Liver (tissue), 9 donors: ENCODE data around the gene WFDC12. TPM values are rescaled to one million over a fixed set of nuclear protein-coding genes. Genes with fewer than 3 reads are reported as not detected.

Source experiments
- DNase-seq: peaks from one replicate; pipeline ENCODE4 v3.0.0-alpha.2; 2017; ENCODE audit warnings: low spot score
- H3K27ac ChIP-seq, 2 donors: one replicate each; pipeline ENCODE4 v1.7.0; 2013; ENCODE audit warnings: inconsistent platforms in 2 of 2, low read length in 2 of 2, control low read depth in 1 of 2, low read depth in 1 of 2, mild to moderate bottlenecking in 1 of 2
- H3K27me3 ChIP-seq, 4 donors: one replicate each; pipeline versions ENCODE4 v1.6.1 to v1.7.0; 2013; ENCODE audit warnings: low read length in 3 of 4, inconsistent platforms in 1 of 4, mild to moderate bottlenecking in 1 of 4, moderate library complexity in 1 of 4; ENCODE audit not compliant: control insufficient read depth in 4 of 4, insufficient read depth in 4 of 4
- H3K36me3 ChIP-seq, 4 donors: one replicate each; pipeline versions ENCODE4 v1.6.1 to v1.7.0; 2013; ENCODE audit warnings: low read length in 3 of 4, mild to moderate bottlenecking in 3 of 4, low read depth in 1 of 4, moderate library complexity in 1 of 4; ENCODE audit not compliant: control insufficient read depth in 4 of 4, insufficient read depth in 3 of 4
- H3K4me1 ChIP-seq, 4 donors: one replicate each; pipeline versions ENCODE4 v1.6.1 to v1.7.0; 2013; ENCODE audit warnings: low read length in 3 of 4, mild to moderate bottlenecking in 3 of 4, moderate library complexity in 1 of 4; ENCODE audit not compliant: control insufficient read depth in 4 of 4, insufficient read depth in 4 of 4
- H3K4me3 ChIP-seq, 3 donors: one replicate each; pipeline versions ENCODE4 v1.6.1 to v1.7.0; 2013; ENCODE audit warnings: low read length in 3 of 3, control low read depth in 1 of 3, low read depth in 1 of 3, mild to moderate bottlenecking in 1 of 3
- H3K9ac ChIP-seq, 2 donors: one replicate each; pipeline ENCODE4 v1.7.0; 2013; ENCODE audit warnings: low read length in 2 of 2, mild to moderate bottlenecking in 2 of 2, moderate library complexity in 2 of 2, control low read depth in 1 of 2, low read depth in 1 of 2
- H3K9me3 ChIP-seq, 4 donors: one replicate each; pipeline versions ENCODE4 v1.6.1 to v1.7.0; 2013; ENCODE audit warnings: low read length in 3 of 4; ENCODE audit not compliant: control insufficient read depth in 4 of 4
- EGR1 ChIP-seq, 2 donors: IDR thresholded peaks; 2 replicates each; pipeline ENCODE4 v1.6.1; 2016 to 2018; ENCODE audit warnings: antibody characterized with exemption in 2 of 2, low read depth in 2 of 2
- FOXA1 ChIP-seq: IDR thresholded peaks from 2 replicates; pipeline ENCODE4 v1.6.1; 2016; ENCODE audit warnings: antibody characterized with exemption
- FOXA2 ChIP-seq: IDR thresholded peaks from 2 replicates; pipeline ENCODE4 v1.6.1; 2016; ENCODE audit warnings: antibody characterized with exemption
- GABPA ChIP-seq, 2 donors: IDR thresholded peaks in 1 of 2; conservative IDR thresholded peaks in 1 of 2; 2 replicates each; pipeline ENCODE4 v1.6.1; 2016; ENCODE audit warnings: antibody characterized with exemption in 2 of 2, mild to moderate bottlenecking in 1 of 2, moderate library complexity in 1 of 2
- HNF4A ChIP-seq, 2 donors: conservative IDR thresholded peaks; 2 replicates each; pipeline ENCODE4 v1.6.1; 2016; ENCODE audit warnings: antibody characterized with exemption in 2 of 2, mild to moderate bottlenecking in 2 of 2
- JUND ChIP-seq, 2 donors: IDR thresholded peaks; 2 replicates each; pipeline ENCODE4 v1.6.1; 2016; ENCODE audit warnings: antibody characterized with exemption in 2 of 2
- NR2F2 ChIP-seq: IDR thresholded peaks from 2 replicates; pipeline ENCODE4 v1.6.1; 2016; ENCODE audit warnings: antibody characterized with exemption
- RAD21 ChIP-seq, 2 donors: IDR thresholded peaks; 2 replicates each; pipeline ENCODE4 v1.6.1; 2016; ENCODE audit warnings: antibody characterized with exemption in 2 of 2, mild to moderate bottlenecking in 2 of 2
- RXRA ChIP-seq, 2 donors: IDR thresholded peaks; 2 replicates each; pipeline ENCODE4 v1.6.1; 2017 to 2018; ENCODE audit warnings: antibody characterized with exemption in 2 of 2, mild to moderate bottlenecking in 1 of 2
- SP1 ChIP-seq: IDR thresholded peaks from 2 replicates; pipeline ENCODE4 v1.6.1; 2018; ENCODE audit warnings: antibody characterized with exemption, mild to moderate bottlenecking
- TAF1 ChIP-seq: conservative IDR thresholded peaks from 2 replicates; pipeline ENCODE4 v1.6.1; 2016; ENCODE audit warnings: antibody characterized with exemption, mild to moderate bottlenecking
- WGBS: extraction: QIAGEN DNeasy Blood & Tissue Kit; methylation state at CpG from one replicate; pipeline ENCODE4 v1.1.7; 2013; 5-methylcytosine and 5-hydroxymethylcytosine counted together
- polyA plus RNA-seq, 2 donors: library from polyadenylated mRNA; stranded (reverse) in 1 of 2; unstranded in 1 of 2; fragments of 200-250 nt in 1 of 2; fragments of >200 nt in 1 of 2; fragmentation: Nextera tagmentation in 1 of 2; extraction: Ambion mirVana in 1 of 2; gene quantifications; one replicate each; pipeline versions ENCODE4 v1.2.1 to v1.2.3, GENCODE V29; 2013 to 2015
- total RNA-seq, 2 donors: library from RNA; depleted of rRNA; stranded (reverse); fragments of >200 nt; gene quantifications; one replicate each; pipeline ENCODE4 v1.2.3, GENCODE V29; 2014
- TF ChIP-seq, protein P1 (sequence below): IDR thresholded peaks from 2 replicates; pipeline ENCODE4 v1.6.1; 2016; ENCODE audit warnings: antibody characterized with exemption
- TF ChIP-seq, protein P2 (sequence below): fragments of 150-350 bp; IDR thresholded peaks from 2 replicates; pipeline ENCODE4 v1.5.1; 2017; ENCODE audit warnings: improper control_type of control experiment, low read depth, low read length; ENCODE audit not compliant: missing input control
- TF ChIP-seq, protein P3 (sequence below): IDR thresholded peaks from 2 replicates; pipeline ENCODE4 v1.6.1; 2016; ENCODE audit warnings: antibody characterized with exemption
- TF ChIP-seq, protein P4 (sequence below): IDR thresholded peaks from 2 replicates; pipeline ENCODE4 v1.6.1; 2016; ENCODE audit warnings: antibody characterized with exemption, mild to moderate bottlenecking
- TF ChIP-seq, protein P5 (sequence below): IDR thresholded peaks from 2 replicates; pipeline ENCODE4 v1.6.1; 2016; ENCODE audit warnings: antibody characterized with exemption
- donor health status: healthy.
- donor health status: healthy.
- donor health status: healthy.
- donor health status: healthy.
- donor health status: healthy.

WFDC12 gene
- total and polyA plus RNA-seq, 4 donors: not detected

DNA sequence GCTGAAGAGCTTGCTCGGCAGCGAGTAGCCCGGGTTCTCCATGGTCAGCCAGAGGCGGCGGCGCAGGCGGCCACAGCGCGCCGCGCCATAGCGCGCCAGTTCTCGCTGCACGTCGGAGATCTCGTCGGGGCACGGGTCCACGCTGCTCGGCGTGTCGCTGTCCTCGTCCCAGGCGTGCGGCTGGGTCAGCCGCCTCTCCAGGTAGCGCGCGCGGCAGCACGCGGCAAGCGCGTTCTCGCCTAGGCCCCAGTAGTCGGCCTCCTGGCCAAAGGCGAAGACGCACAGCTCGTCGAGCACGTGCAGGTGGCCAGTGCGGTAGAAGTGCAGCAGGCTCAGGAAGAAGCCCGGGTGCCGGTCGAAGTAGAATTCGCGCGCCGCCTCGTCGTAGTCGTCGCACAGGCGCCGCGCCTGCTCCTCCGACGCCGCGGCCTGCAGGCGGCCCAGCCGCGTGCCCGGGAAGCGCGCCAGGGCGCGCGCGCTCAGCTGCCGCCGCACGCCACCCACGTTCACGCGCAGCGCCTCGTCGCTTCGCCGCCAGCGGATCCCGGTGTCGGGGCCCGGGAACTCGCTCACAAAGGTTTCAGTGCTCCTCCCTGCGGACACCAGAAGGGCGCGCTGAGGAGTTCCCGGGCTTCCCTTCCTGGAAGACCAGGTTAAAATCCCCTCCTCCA, 26.0 kb downstream of the WFDC12 start:
- no peak for TF ChIP-seq RXRA (IDR thresholded peaks at IDR 0.05)
- TF ChIP-seq SP1: no peak
- Histone ChIP-seq H3K9me3 (no peaks in the 10 kb centered on the region), H3K27me3 (peaks cover 4 to 13% (median 8%) of the 10 kb centered on the region in 4 donors), H3K27ac (no peak overlapping the region), H3K4me3 (peak overlapping the region in 2 of 3 donors; percentile 12 to 34), H3K4me1 (peaks cover 11 to 23% (median 16%) of the 10 kb centered on the region in 4 donors), H3K36me3 (no peaks in the 10 kb centered on the region), H3K9ac (no peak overlapping the region)
- WGBS: 17% methylated on average over 91 of the region's 91 CpGs
- no peak for DNase-seq

DNA sequence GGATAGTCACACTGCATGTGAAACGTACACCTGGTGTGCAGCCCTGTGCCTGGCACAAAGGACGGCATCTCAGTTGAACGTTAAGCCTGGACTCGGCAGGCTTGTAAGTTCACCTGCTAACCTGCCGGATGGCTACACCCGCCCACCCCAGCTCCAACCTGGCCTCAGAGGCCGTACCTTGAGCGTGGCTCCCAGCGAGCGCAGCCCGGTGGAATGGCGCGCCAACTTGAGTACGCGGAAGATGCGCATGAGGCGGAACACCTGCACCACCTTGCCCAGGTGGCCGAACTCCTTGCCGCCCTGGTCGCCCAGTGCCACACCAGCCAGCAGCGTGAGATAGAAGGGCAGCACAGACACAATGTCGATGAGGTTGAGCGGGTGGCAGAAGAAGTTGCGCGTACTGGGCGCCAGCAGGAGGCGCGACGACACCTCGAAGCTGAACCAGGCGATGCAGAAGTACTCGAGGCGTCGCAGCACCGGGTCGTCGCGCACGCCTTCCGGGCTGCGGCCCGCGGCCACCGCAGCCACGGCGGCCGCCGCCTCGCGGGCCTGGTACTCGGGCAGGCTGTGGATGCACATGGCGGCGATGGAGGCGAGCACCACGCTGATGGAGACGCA, 26.7 kb downstream of the WFDC12 start:
- H3K27ac ChIP-seq: no peak overlapping the region
- no peak for TF ChIP-seq NR2F2
- TF ChIP-seq GABPA (IDR thresholded peaks at IDR 0.05 in 1 of 2, conservative IDR thresholded peaks at IDR 0.05 in 1 of 2): no peak
- TF ChIP-seq, protein P1, sequence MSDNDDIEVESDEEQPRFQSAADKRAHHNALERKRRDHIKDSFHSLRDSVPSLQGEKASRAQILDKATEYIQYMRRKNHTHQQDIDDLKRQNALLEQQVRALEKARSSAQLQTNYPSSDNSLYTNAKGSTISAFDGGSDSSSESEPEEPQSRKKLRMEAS: no peak
- TF ChIP-seq, protein P2, sequence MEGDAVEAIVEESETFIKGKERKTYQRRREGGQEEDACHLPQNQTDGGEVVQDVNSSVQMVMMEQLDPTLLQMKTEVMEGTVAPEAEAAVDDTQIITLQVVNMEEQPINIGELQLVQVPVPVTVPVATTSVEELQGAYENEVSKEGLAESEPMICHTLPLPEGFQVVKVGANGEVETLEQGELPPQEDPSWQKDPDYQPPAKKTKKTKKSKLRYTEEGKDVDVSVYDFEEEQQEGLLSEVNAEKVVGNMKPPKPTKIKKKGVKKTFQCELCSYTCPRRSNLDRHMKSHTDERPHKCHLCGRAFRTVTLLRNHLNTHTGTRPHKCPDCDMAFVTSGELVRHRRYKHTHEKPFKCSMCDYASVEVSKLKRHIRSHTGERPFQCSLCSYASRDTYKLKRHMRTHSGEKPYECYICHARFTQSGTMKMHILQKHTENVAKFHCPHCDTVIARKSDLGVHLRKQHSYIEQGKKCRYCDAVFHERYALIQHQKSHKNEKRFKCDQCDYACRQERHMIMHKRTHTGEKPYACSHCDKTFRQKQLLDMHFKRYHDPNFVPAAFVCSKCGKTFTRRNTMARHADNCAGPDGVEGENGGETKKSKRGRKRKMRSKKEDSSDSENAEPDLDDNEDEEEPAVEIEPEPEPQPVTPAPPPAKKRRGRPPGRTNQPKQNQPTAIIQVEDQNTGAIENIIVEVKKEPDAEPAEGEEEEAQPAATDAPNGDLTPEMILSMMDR: no peak
- no peak for TF ChIP-seq TAF1
- no peak for TF ChIP-seq FOXA2
- TF ChIP-seq HNF4A (conservative IDR thresholded peaks at IDR 0.05): no peak
- TF ChIP-seq, protein P3, sequence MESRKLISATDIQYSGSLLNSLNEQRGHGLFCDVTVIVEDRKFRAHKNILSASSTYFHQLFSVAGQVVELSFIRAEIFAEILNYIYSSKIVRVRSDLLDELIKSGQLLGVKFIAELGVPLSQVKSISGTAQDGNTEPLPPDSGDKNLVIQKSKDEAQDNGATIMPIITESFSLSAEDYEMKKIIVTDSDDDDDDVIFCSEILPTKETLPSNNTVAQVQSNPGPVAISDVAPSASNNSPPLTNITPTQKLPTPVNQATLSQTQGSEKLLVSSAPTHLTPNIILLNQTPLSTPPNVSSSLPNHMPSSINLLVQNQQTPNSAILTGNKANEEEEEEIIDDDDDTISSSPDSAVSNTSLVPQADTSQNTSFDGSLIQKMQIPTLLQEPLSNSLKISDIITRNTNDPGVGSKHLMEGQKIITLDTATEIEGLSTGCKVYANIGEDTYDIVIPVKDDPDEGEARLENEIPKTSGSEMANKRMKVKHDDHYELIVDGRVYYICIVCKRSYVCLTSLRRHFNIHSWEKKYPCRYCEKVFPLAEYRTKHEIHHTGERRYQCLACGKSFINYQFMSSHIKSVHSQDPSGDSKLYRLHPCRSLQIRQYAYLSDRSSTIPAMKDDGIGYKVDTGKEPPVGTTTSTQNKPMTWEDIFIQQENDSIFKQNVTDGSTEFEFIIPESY: no peak
- no peak for TF ChIP-seq SP1
- no peak for TF ChIP-seq FOXA1
- no peak for TF ChIP-seq RXRA (IDR thresholded peaks at IDR 0.05)
- TF ChIP-seq EGR1 (IDR thresholded peaks at IDR 0.05; ENCODE audit: low read depth in 2 of 2): no peak
- TF ChIP-seq, protein P4, sequence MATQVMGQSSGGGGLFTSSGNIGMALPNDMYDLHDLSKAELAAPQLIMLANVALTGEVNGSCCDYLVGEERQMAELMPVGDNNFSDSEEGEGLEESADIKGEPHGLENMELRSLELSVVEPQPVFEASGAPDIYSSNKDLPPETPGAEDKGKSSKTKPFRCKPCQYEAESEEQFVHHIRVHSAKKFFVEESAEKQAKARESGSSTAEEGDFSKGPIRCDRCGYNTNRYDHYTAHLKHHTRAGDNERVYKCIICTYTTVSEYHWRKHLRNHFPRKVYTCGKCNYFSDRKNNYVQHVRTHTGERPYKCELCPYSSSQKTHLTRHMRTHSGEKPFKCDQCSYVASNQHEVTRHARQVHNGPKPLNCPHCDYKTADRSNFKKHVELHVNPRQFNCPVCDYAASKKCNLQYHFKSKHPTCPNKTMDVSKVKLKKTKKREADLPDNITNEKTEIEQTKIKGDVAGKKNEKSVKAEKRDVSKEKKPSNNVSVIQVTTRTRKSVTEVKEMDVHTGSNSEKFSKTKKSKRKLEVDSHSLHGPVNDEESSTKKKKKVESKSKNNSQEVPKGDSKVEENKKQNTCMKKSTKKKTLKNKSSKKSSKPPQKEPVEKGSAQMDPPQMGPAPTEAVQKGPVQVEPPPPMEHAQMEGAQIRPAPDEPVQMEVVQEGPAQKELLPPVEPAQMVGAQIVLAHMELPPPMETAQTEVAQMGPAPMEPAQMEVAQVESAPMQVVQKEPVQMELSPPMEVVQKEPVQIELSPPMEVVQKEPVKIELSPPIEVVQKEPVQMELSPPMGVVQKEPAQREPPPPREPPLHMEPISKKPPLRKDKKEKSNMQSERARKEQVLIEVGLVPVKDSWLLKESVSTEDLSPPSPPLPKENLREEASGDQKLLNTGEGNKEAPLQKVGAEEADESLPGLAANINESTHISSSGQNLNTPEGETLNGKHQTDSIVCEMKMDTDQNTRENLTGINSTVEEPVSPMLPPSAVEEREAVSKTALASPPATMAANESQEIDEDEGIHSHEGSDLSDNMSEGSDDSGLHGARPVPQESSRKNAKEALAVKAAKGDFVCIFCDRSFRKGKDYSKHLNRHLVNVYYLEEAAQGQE: no peak
- no peak for TF ChIP-seq JUND (IDR thresholded peaks at IDR 0.05)
- TF ChIP-seq RAD21 (IDR thresholded peaks at IDR 0.05): no peak
- TF ChIP-seq, protein P5, sequence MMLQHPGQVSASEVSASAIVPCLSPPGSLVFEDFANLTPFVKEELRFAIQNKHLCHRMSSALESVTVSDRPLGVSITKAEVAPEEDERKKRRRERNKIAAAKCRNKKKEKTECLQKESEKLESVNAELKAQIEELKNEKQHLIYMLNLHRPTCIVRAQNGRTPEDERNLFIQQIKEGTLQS: no peak
- peaks cover 11 to 23% (median 16%) of the 10 kb centered on the region in 4 donors for H3K4me1 ChIP-seq
- WGBS: 27% methylated on average over 56 of the region's 56 CpGs
- H3K9ac ChIP-seq: no peak overlapping the region
- H3K27me3 ChIP-seq: peaks cover 4 to 13% (median 8%) of the 10 kb centered on the region in 4 donors
- H3K36me3 ChIP-seq: no peaks in the 10 kb centered on the region
- peak overlapping the region in 1 of 3 donors; percentile 12 for H3K4me3 ChIP-seq
- no peaks in the 10 kb centered on the region for H3K9me3 ChIP-seq
- no peak for DNase-seq
